Measurements from ENCODE around the gene ALPK3. TPM values are rescaled to one million over a fixed set of nuclear protein-coding genes. Genes with fewer than 3 reads are reported as not detected.

Gene ALPK3
- polyA plus RNA-seq, 1 donor (not counting 4 experiments of a cell fraction or from before 2014, with no cell fraction given): 0.07 TPM

DNA sequence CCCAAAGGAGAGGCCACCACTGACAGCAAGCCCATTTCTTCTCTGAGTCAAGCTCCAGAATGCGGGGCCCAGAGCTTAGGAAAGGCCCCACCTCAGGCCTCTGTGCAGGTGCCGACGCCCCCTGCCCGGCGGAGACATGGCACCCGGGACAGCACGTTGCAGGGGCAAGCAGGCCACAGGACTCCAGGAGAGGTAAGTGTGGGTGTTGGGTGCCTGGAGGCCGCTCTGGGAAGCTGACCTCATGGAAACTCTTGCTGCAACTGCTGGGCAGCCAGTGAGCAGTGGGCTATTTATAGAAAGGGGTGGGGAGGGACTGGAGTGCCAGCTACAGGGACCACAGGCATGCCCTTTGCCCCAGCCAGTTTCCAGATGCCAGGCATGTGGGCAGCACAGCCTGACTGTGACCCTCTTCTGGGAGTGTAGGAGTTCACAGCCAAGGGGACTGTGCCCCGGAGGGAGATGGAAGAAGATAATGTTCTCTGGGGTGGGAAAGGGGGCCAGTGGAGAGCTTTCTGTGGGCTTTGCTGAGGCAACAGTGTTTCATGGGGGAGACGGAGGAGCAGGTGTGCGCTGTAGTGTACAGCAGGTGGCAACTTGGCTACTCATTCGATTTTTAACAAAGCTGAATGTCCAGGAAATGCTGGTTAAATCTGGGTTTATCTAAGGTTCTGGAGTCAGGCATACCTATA, 23.7 kb downstream of the ALPK3 start:
- no peaks in the 10 kb centered on the region for H3K4me1 ChIP-seq (ENCODE audit: control insufficient read depth, extremely low read depth, insufficient read depth, low read length)
- H3K79me2 ChIP-seq (ENCODE audit: control insufficient read depth, insufficient read depth, low read length): no peaks in the 10 kb centered on the region
- H3K9ac ChIP-seq (ENCODE audit: control insufficient read depth, extremely low read depth, insufficient read depth, low read length): no peak overlapping the region
- no peaks in the 10 kb centered on the region for H3K36me3 ChIP-seq (ENCODE audit: control insufficient read depth in 2 of 2, extremely low read depth in 1 of 2, insufficient read depth in 2 of 2, low read length in 2 of 2)
- peaks cover 15% of the 10 kb centered on the region for H3K27me3 ChIP-seq (ENCODE audit: control insufficient read depth, extremely low read depth, insufficient read depth, low read length)
- DNase-seq (ENCODE audit: low read depth, low spot score): no peak
- H3K9me1 ChIP-seq (ENCODE audit: control insufficient read depth, extremely low read depth, insufficient read depth, low read length): no peaks in the 10 kb centered on the region
- dilution Hi-C loops (cut with MboI; ENCODE audit: extremely low pct_ligation_motif_present, low sequenced_read_pairs): no loop called here
- H3K4me2 ChIP-seq (ENCODE audit: control insufficient read depth, extremely low read depth, insufficient read depth, low read depth, low read length): no peak overlapping the region
- H3K27ac ChIP-seq (ENCODE audit: control insufficient read depth, insufficient read depth, low read length): no peak overlapping the region
- FAIRE-seq: no peak
- H2AFZ ChIP-seq (ENCODE audit: control insufficient read depth, low read length): no peak overlapping the region
- no peak overlapping the region for H3K4me3 ChIP-seq (ENCODE audit: control insufficient read depth in 2 of 3, extremely low read depth in 1 of 3, insufficient read depth in 2 of 3, low read depth in 1 of 3, low read length in 3 of 3)
- H3K9me3 ChIP-seq (ENCODE audit: control insufficient read depth, low read depth, low read length): no peaks in the 10 kb centered on the region
- H4K20me1 ChIP-seq (ENCODE audit: control insufficient read depth, extremely low read depth, insufficient read depth, low read length): no peaks in the 10 kb centered on the region
- TF ChIP-seq, protein P1, sequence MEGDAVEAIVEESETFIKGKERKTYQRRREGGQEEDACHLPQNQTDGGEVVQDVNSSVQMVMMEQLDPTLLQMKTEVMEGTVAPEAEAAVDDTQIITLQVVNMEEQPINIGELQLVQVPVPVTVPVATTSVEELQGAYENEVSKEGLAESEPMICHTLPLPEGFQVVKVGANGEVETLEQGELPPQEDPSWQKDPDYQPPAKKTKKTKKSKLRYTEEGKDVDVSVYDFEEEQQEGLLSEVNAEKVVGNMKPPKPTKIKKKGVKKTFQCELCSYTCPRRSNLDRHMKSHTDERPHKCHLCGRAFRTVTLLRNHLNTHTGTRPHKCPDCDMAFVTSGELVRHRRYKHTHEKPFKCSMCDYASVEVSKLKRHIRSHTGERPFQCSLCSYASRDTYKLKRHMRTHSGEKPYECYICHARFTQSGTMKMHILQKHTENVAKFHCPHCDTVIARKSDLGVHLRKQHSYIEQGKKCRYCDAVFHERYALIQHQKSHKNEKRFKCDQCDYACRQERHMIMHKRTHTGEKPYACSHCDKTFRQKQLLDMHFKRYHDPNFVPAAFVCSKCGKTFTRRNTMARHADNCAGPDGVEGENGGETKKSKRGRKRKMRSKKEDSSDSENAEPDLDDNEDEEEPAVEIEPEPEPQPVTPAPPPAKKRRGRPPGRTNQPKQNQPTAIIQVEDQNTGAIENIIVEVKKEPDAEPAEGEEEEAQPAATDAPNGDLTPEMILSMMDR (optimal IDR thresholded peaks at IDR 0.05 in 1 of 3, IDR thresholded peaks at IDR 0.05 in 1 of 3, conservative IDR thresholded peaks at IDR 0.05 in 1 of 3; ENCODE audit: extremely low read depth in 1 of 3, insufficient read depth in 2 of 3, low read length in 3 of 3): no peak
- no peak for TF ChIP-seq EZH2 (IDR thresholded peaks at IDR 0.05; ENCODE audit: low read length)

DNA sequence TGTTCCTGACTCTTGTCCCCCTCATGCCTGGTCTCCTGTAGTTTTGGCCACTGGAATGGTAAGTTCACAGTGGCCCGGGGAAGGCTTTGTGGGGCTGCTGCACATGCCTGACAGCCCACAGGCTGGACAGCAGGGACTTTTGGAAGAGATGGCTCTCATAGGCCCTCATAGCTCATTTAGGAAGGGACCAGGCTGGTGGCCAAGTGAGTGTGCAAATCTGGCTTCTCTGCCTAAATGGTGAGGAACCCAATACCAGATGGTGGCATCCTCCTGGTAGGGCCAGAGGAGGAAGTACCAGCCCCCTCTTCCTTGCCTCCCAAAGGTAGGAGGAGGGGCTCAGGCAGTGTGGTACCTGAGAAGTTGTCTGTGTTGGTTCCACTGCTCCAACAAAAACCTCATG, 25.6 kb downstream of the ALPK3 start:
- no peak for DNase-seq (ENCODE audit: low read depth, low spot score)
- H2AFZ ChIP-seq (ENCODE audit: control insufficient read depth, low read length): no peak overlapping the region
- dilution Hi-C loops (cut with MboI; ENCODE audit: extremely low pct_ligation_motif_present, low sequenced_read_pairs): no loop called here
- H3K4me3 ChIP-seq (ENCODE audit: control insufficient read depth in 2 of 3, extremely low read depth in 1 of 3, insufficient read depth in 2 of 3, low read depth in 1 of 3, low read length in 3 of 3): no peak overlapping the region
- no peak overlapping the region for H3K9ac ChIP-seq (ENCODE audit: control insufficient read depth, extremely low read depth, insufficient read depth, low read length)
- no peak for FAIRE-seq
- H3K79me2 ChIP-seq (ENCODE audit: control insufficient read depth, insufficient read depth, low read length): no peaks in the 10 kb centered on the region
- H3K27ac ChIP-seq (ENCODE audit: control insufficient read depth, insufficient read depth, low read length): no peak overlapping the region
- H3K9me1 ChIP-seq (ENCODE audit: control insufficient read depth, extremely low read depth, insufficient read depth, low read length): no peaks in the 10 kb centered on the region
- peaks cover 4% of the 10 kb centered on the region for H3K27me3 ChIP-seq (ENCODE audit: control insufficient read depth, extremely low read depth, insufficient read depth, low read length)
- no peaks in the 10 kb centered on the region for H3K4me1 ChIP-seq (ENCODE audit: control insufficient read depth, extremely low read depth, insufficient read depth, low read length)
- H3K9me3 ChIP-seq (ENCODE audit: control insufficient read depth, low read depth, low read length): no peaks in the 10 kb centered on the region
- no peaks in the 10 kb centered on the region for H3K36me3 ChIP-seq (ENCODE audit: control insufficient read depth in 2 of 2, extremely low read depth in 1 of 2, insufficient read depth in 2 of 2, low read length in 2 of 2)
- TF ChIP-seq, protein P1 (optimal IDR thresholded peaks at IDR 0.05 in 1 of 3, IDR thresholded peaks at IDR 0.05 in 1 of 3, conservative IDR thresholded peaks at IDR 0.05 in 1 of 3; ENCODE audit: extremely low read depth in 1 of 3, insufficient read depth in 2 of 3, low read length in 3 of 3): no peak
- TF ChIP-seq EZH2 (IDR thresholded peaks at IDR 0.05; ENCODE audit: low read length): no peak
- H4K20me1 ChIP-seq (ENCODE audit: control insufficient read depth, extremely low read depth, insufficient read depth, low read length): no peaks in the 10 kb centered on the region
- no peak overlapping the region for H3K4me2 ChIP-seq (ENCODE audit: control insufficient read depth, extremely low read depth, insufficient read depth, low read depth, low read length)
